ENCODE results near the gene SIGLEC5. TPM values are rescaled to one million over a fixed set of nuclear protein-coding genes. Genes with fewer than 3 reads are reported as not detected.

Gene SIGLEC5
- total RNA-seq, 1 donor from 2014 or later: not detected

DNA sequence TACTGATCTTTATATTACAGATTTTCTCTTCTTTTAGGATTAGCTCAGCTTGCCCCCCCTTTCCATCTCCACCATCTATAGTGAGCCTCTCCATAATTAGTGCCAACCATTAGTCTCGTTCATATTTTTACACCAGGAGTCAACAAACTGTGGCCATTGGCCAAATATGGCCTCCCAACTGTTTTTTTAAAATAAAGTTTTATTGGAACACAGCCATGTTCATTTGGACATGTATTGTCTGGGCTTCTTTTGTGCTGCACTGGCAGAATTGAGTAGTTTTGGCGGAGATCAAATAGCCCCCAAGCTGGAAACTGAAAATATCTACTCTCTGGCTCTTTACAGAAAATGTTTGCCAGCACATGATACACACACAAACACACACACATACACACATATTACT lies 40.7 kb downstream of the SIGLEC5 start:
- peaks cover 51% of the 10 kb centered on the region for H3K36me3 Mint-ChIP-seq (ENCODE audit: low read depth)
- DNase-seq: no peak
- intact Hi-C loops (cut with micrococcal nuclease): no loop called here
- H3K4me1 Mint-ChIP-seq: peaks cover 15% of the 10 kb centered on the region
- peaks cover 36% of the 10 kb centered on the region for H3K9me3 Mint-ChIP-seq
- no peaks in the 10 kb centered on the region for H3K27me3 Mint-ChIP-seq
- H3K27ac Mint-ChIP-seq: no peak overlapping the region
- no peak overlapping the region for H3K4me3 Mint-ChIP-seq

GRCh38 chr19:51587264-51588191 lies 42.7 kb downstream of the SIGLEC5 start:
- intact Hi-C loops (cut with micrococcal nuclease): no loop called here
- H3K27me3 Mint-ChIP-seq: no peaks in the 10 kb centered on the region
- DNase-seq: no peak
- H3K9me3 Mint-ChIP-seq: peaks cover 47% of the 10 kb centered on the region
- H3K36me3 Mint-ChIP-seq (ENCODE audit: low read depth): peaks cover 70% of the 10 kb centered on the region
- H3K27ac Mint-ChIP-seq: no peak overlapping the region
- peaks cover 2% of the 10 kb centered on the region for H3K4me1 Mint-ChIP-seq
- no peak overlapping the region for H3K4me3 Mint-ChIP-seq

DNA sequence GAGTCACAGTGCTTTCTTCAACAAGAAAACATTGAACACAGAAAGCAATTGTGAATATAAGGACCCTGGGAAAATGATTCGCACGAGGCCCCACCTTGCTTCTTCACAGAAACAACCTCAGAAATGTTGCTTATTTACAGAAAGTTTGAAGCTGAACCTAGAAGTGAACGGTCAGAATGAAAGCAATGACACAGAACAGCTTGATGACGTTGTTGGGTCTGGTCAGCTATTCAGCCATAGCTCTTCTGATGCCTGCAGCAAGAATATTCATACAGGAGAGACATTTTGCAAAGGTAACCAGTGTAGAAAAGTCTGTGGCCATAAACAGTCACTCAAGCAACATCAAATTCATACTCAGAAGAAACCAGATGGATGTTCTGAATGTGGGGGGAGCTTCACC lies 43.4 kb downstream of the SIGLEC5 start:
- Mint-ChIP-seq H3K4me1 (no peaks in the 10 kb centered on the region), H3K4me3 (no peak overlapping the region), H3K36me3 (ENCODE audit: low read depth) (peaks cover 72% of the 10 kb centered on the region), H3K27me3 (no peaks in the 10 kb centered on the region), H3K27ac (no peak overlapping the region), H3K9me3 (peaks cover 50% of the 10 kb centered on the region)
- intact Hi-C loops (cut with micrococcal nuclease): no loop called here
- no peak for DNase-seq

- peaks cover 56% of the 10 kb centered on the region for H3K9me3 Mint-ChIP-seq
- no peaks in the 10 kb centered on the region for H3K27me3 Mint-ChIP-seq
- H3K4me1 Mint-ChIP-seq: no peaks in the 10 kb centered on the region
- H3K4me3 Mint-ChIP-seq: no peak overlapping the region
- no peak overlapping the region for H3K27ac Mint-ChIP-seq
- no peak for DNase-seq
- peaks cover 76% of the 10 kb centered on the region for H3K36me3 Mint-ChIP-seq (ENCODE audit: low read depth)
- intact Hi-C loops (cut with micrococcal nuclease): no loop called here
These were observed 44.0 kb downstream of the SIGLEC5 start for GRCh38 chr19:51586103-51586728.

GRCh38 chr19:51576850-51577249 lies 53.4 kb downstream of the SIGLEC5 start:
- H3K4me1 Mint-ChIP-seq: peaks cover 10% of the 10 kb centered on the region
- no peak overlapping the region for H3K4me3 Mint-ChIP-seq
- peaks cover 16% of the 10 kb centered on the region for H3K9me3 Mint-ChIP-seq
- intact Hi-C loops (cut with micrococcal nuclease): no loop called here
- no peaks in the 10 kb centered on the region for H3K27me3 Mint-ChIP-seq
- no peak for DNase-seq
- peaks cover 49% of the 10 kb centered on the region for H3K36me3 Mint-ChIP-seq (ENCODE audit: low read depth)
- no peak overlapping the region for H3K27ac Mint-ChIP-seq

GRCh38 chr19:51573331-51573730 lies 56.9 kb downstream of the SIGLEC5 start:
- H3K4me1 Mint-ChIP-seq: peaks cover 21% of the 10 kb centered on the region

GRCh38 chr19:51572908-51573307 lies 57.3 kb downstream of the SIGLEC5 start:
- peaks cover 18% of the 10 kb centered on the region for H3K9me3 Mint-ChIP-seq
- H3K36me3 Mint-ChIP-seq (ENCODE audit: low read depth): peaks cover 33% of the 10 kb centered on the region
- H3K27me3 Mint-ChIP-seq: peaks cover 13% of the 10 kb centered on the region

More at GRCh38 chr19:51573331-51573730, 56.9 kb downstream of the SIGLEC5 start:
- Mint-ChIP-seq H3K4me3 (no peak overlapping the region), H3K27ac (no peak overlapping the region), H3K36me3 (ENCODE audit: low read depth) (peaks cover 35% of the 10 kb centered on the region), H3K27me3 (peaks cover 9% of the 10 kb centered on the region), H3K9me3 (peaks cover 18% of the 10 kb centered on the region)
- DNase-seq: no peak
- intact Hi-C loops (cut with micrococcal nuclease): no loop called here

GRCh38 chr19:51572410-51572809 lies 57.8 kb downstream of the SIGLEC5 start:
- intact Hi-C loops (cut with micrococcal nuclease): no loop called here
- Mint-ChIP-seq H3K4me1 (peaks cover 21% of the 10 kb centered on the region), H3K36me3 (ENCODE audit: low read depth) (peaks cover 33% of the 10 kb centered on the region), H3K9me3 (peaks cover 18% of the 10 kb centered on the region), H3K27ac (no peak overlapping the region), H3K4me3 (peak overlapping the region; percentile 92), H3K27me3 (peaks cover 13% of the 10 kb centered on the region)
- no peak for DNase-seq

More at GRCh38 chr19:51572908-51573307, 57.3 kb downstream of the SIGLEC5 start:
- Mint-ChIP-seq H3K4me3 (no peak overlapping the region), H3K4me1 (peaks cover 21% of the 10 kb centered on the region), H3K27ac (no peak overlapping the region)
- DNase-seq: no peak
- intact Hi-C loops (cut with micrococcal nuclease): no loop called here

- intact Hi-C loops (cut with micrococcal nuclease): loop anchor here (1.0 kb wide), 1 partner anchor 23 kb away; no protein-coding TSS in a partner anchor
These were observed 58.6 kb downstream of the SIGLEC5 start for GRCh38 chr19:51571599-51571998.

GRCh38 chr19:51570962-51571575 lies 59.1 kb downstream of the SIGLEC5 start, which contains the start of gene ZNF175:
Gene ZNF175, plus strand, starts transcription at chr19:51571283. Its CDS starts 2,047 bp downstream, at chr19:51573330.
- peak; percentile 93 for DNase-seq
- peaks cover 24% of the 10 kb centered on the region for H3K36me3 Mint-ChIP-seq (ENCODE audit: low read depth)
- peak within 1 kb of the TSS; percentile 92 for H3K4me3 Mint-ChIP-seq
- H3K27ac Mint-ChIP-seq: peak within 1 kb of the TSS; percentile 84
- H3K9me3 Mint-ChIP-seq: peaks cover 18% of the 10 kb centered on the region
- intact Hi-C loops (cut with micrococcal nuclease): loop anchor here (1.0 kb wide), 1 partner anchor 23 kb away; no protein-coding TSS in a partner anchor
- peaks cover 21% of the 10 kb centered on the region for H3K4me1 Mint-ChIP-seq
- H3K27me3 Mint-ChIP-seq: peaks cover 15% of the 10 kb centered on the region

More at GRCh38 chr19:51571599-51571998, 58.6 kb downstream of the SIGLEC5 start:
- Mint-ChIP-seq H3K9me3 (peaks cover 18% of the 10 kb centered on the region), H3K4me1 (peaks cover 21% of the 10 kb centered on the region), H3K36me3 (ENCODE audit: low read depth) (peaks cover 26% of the 10 kb centered on the region), H3K27me3 (peaks cover 14% of the 10 kb centered on the region), H3K4me3 (peak overlapping the region; percentile 92), H3K27ac (peak overlapping the region; percentile 55)
- no peak for DNase-seq

DNA sequence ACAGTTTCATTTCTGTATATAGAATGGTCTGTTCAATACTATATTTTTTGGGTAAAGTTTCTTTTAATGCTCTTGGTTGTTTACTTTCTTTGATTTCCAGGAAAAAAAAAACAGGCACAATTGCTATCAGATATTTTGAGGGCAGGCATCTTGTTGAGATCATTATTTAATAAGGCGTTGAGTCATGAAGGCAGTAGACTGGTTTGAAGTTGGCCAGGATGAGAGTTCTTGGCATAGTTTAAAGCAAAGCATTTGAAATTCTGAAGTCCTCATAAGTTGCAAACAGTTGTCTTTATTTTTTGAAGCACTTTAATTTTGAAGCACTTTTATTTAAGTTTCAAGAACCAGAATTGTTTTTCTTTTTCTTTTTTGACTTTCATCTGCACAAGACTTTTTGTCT lies 61.7 kb downstream of the SIGLEC5 start:
- peaks cover 18% of the 10 kb centered on the region for H3K9me3 Mint-ChIP-seq

GRCh38 chr19:51567583-51567982 lies 62.6 kb downstream of the SIGLEC5 start:
- Mint-ChIP-seq H3K27me3 (peaks cover 25% of the 10 kb centered on the region), H3K36me3 (ENCODE audit: low read depth) (peaks cover 7% of the 10 kb centered on the region), H3K9me3 (peaks cover 18% of the 10 kb centered on the region), H3K4me3 (no peak overlapping the region), H3K27ac (no peak overlapping the region), H3K4me1 (peaks cover 18% of the 10 kb centered on the region)
- intact Hi-C loops (cut with micrococcal nuclease): no loop called here
- DNase-seq: no peak

More for the DNA sequence above, 61.7 kb downstream of the SIGLEC5 start:
- intact Hi-C loops (cut with micrococcal nuclease): no loop called here
- H3K36me3 Mint-ChIP-seq (ENCODE audit: low read depth): peaks cover 12% of the 10 kb centered on the region
- H3K27me3 Mint-ChIP-seq: peaks cover 25% of the 10 kb centered on the region
- no peak overlapping the region for H3K4me3 Mint-ChIP-seq
- peaks cover 19% of the 10 kb centered on the region for H3K4me1 Mint-ChIP-seq
- H3K27ac Mint-ChIP-seq: no peak overlapping the region
- no peak for DNase-seq

DNA sequence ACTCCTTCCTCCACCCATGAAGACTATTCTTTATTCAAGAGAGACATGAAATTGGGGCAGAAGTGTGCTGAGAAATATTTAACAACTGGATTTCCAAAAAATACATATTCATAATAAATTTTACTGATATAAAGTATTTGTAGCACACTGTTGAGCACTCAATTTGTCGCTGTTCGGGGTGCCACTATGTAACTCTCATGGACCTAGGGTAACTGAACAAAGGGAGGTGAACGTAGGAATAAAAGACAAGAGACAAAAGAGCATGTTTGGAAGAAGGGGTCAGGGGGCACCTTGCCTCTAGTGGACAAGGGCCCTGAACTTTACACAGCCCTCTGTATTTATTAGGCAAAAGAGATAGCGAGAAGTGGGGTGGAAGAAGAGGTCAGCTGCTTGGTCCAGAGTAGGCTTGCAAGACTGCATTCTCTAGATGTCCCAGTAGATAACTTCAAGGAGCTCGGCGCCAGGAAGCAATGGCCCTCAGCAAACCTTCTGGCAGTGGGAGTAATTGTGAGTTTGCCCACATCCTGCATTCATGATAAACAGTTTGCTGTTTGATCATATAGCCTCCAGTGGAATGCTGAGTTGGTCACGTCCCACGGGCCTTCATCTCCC lies 63.6 kb downstream of the SIGLEC5 start:
- Mint-ChIP-seq H3K36me3 (ENCODE audit: low read depth) (peaks cover 3% of the 10 kb centered on the region), H3K9me3 (peaks cover 11% of the 10 kb centered on the region), H3K4me1 (peaks cover 9% of the 10 kb centered on the region), H3K27ac (no peak overlapping the region), H3K27me3 (peaks cover 26% of the 10 kb centered on the region), H3K4me3 (no peak overlapping the region)
- DNase-seq: no peak
- intact Hi-C loops (cut with micrococcal nuclease): no loop called here
